GM21367 (cell line): ENCODE measurements around the gene GET3.
"Not testable (repeated sequence)": the region's sequence is repeated elsewhere in the genome, so short reads cannot be mapped to it uniquely, and the experiment has no call there.

Source experiments
- ATAC-seq: cut with Tn5 transposase; IDR thresholded peaks from one replicate; pipeline ENCODE4 v1.9.1; 2021; ENCODE audit not compliant: unreplicated experiment

The GET3 gene

DNA sequence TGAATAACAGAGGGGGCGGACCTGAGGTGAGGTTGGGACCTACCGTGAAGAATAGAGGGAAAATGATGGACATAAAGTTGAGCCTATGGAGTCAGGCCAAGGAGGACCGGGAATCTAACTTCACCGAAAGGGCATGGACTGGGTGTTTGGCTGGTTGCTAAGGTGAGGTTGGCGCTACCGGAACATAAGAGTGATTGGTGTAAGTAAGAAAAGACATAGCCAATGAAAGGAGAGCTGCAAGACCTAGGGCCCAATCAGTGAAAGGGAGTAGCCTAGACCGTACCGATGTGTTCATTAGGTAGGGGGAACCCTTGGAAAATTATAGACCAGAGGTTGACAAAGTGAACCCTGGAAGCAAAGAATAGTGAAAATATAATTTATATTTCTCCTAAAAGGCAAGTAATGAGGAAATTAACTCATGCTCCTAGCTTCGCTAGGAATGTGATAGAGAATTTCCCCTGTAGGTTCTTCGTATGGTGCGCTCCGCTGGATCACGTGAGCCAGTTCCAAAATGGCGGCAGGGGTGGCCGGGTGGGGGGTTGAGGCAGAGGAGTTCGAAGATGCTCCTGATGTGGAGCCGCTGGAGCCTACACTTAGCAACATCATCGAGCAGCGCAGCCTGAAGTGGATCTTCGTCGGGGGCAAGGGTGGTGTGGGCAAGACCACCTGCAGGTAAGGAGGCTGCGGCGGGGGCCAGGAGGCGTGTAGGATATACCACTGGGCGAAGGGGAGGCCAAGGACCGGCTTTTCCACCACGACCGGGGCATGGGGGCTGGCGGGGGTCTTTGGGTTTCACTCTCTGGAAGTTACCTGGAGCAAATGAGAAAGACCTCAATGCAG, at the start of gene GET3:
TSS of gene GET3 (plus strand) at position 503 of the 840 bp plus-strand sequence. CDS start at position 512, 9 bp downstream.
- peak; percentile 54 for ATAC-seq

DNA sequence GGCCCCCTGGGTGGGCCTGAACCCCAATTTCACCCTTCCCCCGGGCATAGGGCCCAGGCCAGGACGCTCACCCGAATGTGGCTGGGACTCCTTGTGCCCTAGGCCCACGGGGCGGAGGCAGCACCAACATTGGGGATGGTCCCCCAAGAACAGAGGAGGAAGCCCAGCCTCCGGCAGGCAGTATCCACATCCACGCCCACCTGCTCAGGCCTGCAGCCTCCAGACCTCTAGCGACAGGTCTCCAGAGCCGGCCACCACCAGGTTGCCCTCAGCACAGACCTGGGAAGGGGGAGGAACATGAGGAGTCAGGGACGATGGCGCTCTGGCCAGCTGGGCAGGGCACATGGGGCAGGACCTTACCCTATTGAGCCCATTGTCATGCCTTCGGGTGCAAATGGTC, 48.3 kb upstream of the GET3 start:
- ATAC-seq, result no peak

DNA sequence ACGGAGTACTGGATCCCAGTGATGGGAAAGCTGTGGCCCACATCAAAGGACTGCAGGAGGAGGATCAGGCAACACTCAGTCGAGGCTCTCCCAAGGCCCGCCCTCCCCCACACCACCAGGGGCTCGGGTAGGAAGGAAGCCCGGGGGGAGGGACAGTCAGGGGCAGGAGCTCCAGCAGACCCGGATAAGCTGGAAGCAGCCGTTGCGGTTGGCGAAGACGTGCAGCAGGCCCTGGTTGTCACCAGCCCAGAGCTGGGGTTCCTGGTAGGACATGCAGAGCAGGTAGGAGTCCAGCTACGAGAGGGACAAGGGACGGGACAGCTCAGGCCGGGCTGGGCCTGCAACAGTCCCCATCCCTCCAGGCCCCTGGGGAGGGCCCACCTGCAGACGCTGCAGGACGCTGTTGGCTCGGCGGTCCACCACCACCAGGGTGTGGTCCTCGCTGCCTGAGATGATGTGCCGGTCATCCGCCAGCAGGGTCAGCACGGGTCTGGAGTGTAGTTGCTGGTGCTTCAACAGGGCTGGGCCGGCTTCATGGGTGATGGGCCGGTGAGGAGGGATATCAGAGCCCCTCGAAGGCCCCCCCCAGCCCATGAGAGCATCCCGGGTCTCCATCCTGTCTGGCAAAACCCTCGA, 47.6 kb upstream of the GET3 start:
- ATAC-seq, result no peak

DNA sequence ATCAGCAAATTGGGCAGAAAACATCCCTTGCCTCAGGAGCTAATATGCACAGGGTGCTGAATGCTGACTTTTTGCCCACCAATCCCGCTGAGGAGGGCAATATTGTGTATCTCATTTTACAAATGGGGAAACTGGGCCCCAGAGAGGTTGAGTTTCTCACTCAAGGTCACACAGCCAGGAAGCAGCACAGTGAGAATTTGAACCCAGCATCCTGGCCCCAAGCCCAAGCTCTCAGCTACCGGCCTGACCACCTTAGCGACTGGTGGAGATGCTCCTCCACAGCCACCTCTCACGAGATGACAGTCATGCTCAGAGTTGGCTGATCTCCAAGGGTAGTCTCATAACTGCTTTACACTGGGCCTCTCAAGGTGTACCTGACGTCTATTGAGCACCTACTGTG, 44.3 kb upstream of the GET3 start:
- no peak for ATAC-seq

DNA sequence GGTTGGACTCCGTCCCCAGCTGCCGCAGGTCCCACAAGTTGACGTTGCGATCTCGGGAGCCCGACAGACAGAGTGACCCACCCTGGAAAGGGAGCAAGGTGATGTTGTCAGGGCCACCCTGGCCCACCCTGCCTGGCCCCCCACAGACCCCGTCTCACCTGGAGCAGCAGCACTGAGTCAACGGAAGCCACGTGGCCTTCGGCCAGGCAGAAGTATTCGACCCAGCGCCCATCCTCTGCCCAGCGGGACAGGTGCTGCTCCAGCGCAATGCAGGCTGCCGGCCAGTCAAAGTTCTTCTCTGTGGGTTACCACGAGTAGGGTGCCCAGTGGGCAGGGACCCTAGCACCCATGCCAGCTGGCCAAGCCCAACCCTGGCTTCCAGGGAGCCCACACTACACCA, 42.7 kb upstream of the GET3 start:
- ATAC-seq, result no peak

DNA sequence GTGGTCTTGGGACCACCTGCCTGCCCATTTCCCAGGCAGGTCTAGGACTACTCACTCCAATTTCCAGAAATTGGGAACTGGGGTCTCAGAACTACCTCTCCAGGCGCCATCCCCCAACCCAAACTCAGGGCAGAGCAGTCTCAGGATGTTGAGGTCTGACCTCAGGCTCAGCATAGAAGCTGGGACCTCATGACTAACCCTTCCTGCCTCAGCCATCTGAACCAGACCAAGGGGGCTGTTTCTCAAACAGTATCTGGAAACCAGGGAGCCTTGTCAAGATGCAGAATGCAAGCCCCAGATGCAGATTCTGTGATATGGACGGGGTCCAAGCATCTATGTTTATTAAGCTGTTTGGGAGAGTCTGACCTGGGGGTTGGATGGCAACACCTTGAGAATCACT, 42.2 kb upstream of the GET3 start:
- no peak for ATAC-seq

DNA sequence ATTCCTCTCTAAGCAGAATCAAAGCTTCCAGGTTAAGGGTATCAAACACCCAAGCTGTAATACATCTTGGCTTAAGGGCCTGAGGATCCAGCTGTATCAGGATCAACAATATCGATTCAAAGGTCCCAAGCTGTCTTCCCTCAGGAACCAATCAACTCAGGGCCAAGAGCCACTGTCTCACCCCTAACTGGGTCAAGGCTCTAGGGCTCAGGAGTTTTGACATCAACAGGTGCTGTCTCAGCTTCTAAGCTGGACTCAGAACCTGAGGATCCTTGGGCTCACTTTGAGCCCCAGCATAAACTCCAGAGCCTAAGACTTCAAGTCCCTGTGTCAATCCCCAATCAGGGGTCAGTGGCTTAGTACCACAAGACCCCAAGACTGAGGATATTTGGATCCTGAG, 41.8 kb upstream of the GET3 start:
- no peak for ATAC-seq

DNA sequence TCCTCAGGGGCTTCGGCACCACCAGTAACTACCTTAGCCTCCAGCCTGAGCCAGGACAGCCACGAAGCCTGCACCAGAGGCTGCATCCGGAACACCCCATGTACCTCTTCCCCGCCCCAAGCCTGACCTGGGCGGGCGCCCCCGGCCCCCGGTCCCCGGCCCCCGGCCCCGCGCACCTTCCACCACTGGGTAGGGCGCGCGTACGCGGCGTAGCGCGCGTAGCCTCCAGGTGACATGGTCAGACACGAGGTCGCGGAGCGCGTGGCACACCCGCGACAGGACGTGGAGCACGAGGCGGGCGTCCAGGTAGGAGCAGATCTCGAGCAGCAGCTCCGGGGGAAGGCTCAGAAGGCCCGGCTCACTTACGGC, 41.3 kb upstream of the GET3 start:
- ATAC-seq, result no peak

DNA sequence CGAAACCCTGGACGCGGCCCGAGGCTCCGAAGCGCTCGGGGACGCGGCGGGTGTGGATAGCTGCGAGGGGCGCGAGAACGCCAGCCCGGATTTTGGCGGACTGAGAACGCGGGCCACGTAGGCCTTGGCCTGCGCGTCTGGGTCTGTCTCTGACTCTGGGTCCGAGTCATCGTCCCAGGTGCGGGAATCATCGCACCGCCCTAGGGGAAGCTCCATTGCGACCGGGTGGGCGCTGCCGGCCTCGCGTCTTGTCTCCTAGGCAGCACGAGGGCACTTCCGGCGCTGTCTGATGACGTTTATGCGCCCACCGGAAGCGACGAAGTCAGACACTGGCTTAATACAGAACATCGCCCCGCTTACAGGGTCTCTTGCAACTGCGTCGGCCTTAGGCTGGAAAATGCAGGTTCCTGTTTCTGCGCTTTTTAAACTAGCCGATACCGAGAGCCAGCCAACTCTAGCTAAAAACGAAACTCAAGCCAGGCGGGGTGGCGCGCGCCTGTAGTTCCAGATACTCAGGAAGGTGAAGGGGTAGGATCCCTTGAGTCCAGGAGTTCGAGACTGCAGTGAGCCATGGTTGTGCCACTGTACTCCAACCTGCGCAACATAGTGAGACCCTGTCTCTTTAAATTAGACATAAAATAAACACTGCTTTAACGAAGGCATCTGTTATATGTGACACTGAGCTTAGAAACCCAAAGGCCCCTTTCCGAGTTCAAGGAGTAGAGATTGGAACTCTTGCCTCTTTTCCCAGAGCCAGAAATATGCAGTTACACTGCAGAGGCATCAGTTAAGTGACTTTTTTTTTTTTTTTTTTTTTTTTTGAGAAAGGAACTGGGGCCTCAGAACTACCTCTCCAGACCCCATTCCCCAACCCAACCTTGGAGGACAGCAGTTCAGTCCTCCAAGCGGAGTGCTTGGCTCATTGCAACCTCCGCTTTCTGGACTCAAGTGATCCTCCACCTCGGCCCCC, 40.6 kb upstream of the GET3 start, which contains the start of gene FBXW9:
TSS of gene FBXW9 (minus strand) at position 266 of the 970 bp plus-strand sequence. CDS start at position 216, 50 bp downstream.
- peak; percentile 55 for ATAC-seq

DNA sequence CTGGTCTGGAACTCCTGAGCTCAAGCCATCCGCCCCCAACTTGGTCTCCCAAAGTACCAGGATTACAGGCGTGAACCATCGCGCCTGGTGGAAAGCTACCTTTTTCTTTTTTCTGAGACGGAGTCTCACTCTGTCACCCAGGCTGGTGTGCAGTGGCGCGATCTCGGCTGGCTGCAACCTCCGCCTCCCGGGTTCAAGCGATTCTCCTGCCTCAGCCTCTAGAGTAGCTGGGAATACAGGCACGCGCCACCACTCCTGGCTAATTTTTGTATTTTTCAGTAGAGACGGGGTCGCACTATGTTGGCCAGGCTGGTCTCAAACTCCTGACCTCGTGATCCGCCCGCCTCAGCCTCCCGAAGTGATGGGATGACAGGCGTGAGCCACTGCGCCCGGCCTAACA, 39.9 kb upstream of the GET3 start:
- not testable (repeated sequence) for ATAC-seq

DNA sequence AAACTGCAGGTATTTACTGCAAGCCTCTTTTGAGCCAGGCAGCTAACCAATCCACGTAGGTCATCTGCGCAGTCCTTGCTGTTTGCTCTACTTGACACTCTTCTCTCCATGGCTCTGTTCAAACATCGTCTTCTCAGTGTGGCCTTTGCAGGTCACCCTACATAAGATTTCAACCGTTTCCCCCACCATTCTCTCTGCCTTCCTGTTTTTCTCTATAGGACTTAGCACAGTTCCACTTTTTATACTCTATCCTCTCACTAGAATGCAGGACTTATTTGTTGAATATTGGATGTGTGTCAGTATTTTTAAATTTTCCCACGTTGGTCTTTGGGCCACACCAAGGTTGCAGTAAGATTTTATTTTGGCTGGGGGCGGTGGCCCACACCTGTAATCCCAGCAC, 39.2 kb upstream of the GET3 start:
- no peak for ATAC-seq

DNA sequence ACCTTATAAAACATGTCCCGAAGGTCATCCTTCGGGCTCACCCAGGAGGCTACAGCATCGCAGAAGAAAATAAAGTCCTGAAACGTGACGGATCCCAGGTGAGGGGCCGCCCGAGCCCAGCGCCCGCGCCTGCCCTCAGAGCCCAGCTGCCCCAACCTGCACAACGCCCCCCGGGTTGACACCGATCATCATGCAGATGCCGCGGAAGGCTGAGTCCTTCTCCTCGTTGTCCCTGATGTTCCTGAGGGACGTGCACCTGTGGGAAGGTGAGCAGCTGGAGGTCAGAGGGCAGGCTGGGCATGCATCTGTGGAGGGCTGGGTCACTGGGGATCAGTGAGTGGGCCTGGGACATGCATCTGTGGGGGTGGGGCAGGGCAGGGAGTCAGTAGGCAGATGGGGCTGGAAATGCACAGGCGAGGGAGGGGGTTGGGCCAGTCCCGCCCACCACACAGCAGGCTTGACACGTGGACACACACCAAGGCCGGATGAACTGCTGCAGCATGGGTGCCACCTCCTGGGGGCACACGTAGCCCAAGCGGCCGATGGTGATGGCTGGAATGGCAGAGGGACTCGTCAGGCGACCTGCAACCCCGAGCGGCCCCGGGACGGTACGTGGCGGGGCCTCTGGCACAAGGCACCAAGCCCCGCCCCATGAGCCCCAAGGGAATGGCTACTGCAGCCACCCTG, 35.6 kb upstream of the GET3 start:
- no peak for ATAC-seq

DNA sequence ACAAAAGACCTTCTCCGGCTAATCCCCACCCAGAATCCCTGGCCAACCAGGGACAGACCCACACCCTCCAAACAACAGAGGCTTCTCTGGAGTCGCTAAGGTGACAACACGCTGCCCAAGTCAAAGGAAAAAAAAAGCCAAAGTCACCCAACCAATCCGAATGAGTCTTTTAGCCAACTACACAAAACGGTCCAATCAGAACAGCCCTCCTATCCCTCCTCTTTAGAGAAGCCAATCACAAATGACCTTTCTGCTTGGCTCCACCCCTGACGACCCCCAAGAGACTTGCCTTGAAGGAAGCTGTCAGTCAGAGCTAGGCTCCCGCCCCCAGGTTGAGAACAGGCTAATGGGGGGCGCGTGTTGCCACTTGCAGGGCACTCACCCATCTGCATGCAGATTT, 34.3 kb upstream of the GET3 start:
- ATAC-seq, result no peak

DNA sequence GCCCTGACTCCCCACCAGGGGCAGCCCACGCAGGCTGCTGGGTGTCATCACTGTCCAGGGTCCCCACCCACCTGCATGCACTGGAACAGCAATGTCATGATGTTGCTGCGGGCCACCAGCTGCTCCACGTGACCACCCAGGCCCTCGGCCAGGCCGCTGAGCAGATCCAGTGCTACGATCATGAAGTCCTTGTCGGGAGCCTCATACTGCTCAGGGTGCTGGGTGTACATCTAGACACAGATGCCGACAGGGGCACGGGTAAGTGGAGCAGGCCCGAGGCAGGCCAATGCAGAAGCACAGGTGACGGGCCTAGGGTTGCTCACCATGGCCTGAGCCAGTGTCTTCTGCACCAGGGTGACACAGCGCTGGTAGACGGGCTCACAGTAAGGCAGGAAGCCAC, 32.1 kb upstream of the GET3 start:
- no peak for ATAC-seq

DNA sequence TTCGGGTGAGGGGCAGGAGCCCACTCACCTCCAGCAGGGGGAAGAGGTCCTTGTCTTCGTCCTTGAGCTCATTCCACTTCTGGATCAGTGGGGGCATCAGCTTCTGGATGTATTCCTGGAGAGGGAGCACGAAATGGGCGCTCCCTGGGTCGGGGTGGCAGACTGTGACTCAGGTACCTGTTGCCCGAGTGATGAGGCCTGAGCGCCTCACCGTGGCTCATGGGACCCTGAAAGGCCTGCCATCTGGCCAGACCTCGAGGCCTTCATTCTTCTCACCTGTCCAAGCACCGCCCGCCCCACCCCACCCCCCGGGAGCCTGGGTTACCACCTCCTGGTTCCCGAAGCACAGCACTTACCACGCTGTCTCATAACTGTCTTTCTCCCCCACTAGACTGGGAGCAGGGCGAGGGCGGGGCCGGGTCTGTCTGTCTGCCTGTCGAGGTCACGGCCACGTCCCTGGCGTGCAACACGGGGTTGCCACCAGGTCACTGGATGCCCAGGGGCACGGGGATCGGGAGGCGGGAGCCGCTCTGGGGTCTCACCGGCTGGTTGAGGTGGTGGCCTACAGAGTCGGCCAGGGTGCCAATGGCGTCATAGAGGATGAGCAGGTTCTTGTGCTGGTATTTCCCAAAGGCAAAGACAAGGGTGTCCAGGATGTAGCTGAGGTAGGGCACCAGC, 31.5 kb upstream of the GET3 start:
- no peak for ATAC-seq

DNA sequence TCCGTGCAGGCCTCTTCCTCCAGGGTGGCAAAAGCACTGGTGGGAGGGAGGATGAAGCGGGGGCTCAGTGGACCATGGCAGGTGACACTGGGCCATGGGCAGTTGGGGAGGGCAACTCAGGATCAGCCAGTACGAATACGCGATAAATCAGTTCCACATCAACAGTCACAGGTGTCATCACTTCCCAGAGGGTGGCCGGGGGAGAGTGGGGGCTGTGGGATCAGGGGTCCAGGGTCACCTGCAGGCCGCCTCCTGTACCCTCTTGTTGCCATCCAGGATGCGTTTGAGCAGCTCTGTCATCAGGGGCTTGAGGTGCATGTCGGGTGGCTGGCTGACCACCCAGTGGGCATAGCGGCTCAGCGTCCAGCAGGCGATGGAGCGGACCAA, 31.0 kb upstream of the GET3 start:
- ATAC-seq, result no peak

DNA sequence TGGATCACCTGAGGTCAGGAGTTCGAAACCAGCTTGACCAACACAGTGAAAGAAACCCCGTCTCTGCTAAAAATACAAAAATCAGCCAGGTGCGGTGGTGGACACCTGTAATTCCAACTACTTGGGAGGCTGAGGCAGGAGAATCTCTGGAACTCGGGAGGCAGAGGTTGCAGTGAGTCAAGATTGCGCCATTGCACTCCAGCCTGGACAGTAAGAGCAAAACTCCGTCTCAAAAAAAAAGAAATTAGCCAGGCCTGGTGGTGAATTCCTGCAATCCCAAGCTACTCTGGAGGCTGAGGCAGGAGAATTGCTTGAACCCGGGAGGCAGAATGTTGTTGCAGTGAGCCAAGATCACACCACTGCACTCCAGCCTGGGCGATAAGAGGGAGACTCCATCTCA, 28.7 kb upstream of the GET3 start:
- ATAC-seq, result no peak

DNA sequence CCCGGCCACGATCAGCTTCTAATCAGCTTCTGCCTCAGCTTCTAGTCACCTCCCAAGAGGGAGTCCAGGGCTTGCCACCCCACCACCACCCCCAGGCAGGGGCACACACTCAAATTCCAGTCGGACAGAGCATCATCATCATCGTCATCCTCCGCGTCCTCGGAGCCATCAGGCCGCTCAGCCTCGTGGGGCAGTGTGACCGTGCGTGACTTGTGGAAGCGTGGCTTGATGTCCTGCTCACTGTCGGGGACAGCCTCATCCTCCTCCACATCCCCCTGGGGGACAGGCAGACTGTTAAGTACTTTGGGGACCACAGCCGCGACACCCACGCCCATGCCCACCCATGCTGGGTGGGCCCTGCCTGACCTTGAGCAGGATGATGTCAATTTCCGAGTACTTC, 26.1 kb upstream of the GET3 start:
- no peak for ATAC-seq

DNA sequence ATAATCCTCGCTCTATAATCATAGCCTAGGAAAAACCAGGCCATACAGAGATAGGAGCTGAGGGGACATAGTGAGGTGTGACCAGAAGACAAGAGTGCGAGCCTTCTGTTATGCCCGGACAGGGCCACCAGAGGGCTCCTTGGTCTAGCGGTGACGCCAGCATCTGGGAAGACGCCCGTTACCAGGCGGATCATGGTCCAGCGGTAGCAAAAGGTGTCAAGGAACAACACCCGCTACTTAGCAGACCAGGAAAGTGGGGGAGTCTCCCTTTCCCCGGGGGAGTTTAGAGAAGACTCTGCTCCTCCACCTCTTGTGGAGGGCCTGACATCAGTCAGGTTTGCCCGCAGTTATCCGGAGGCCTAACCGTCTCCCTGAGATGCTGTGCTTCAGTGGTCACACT, 25.2 kb upstream of the GET3 start:
- ATAC-seq, result not testable (repeated sequence)

DNA sequence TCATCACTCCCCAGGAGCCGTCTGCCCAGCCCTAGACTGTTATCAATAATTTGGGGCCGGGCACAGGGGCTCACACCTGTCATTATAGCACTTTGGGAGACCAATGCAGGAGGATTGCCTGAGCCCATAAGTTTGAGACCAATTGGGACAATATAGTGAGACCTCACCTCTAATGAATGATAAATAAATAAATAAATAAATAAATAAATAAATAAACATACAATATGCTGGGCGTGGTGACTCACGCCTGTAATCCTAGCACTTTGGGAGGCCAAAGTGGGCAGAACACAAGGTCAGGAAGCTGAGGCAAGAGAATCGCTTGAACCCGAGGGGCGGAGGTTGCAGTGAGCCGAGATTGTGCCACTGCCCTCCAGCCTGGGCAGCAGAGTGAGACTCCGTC, 24.0 kb upstream of the GET3 start:
- not testable (repeated sequence) for ATAC-seq
